Esophagus squamous epithelium (tissue), 5 donors: ENCODE results near the gene GSG1L. TPM values are rescaled to one million over a fixed set of nuclear protein-coding genes. Genes with fewer than 3 reads are reported as not detected.
A peak's percentile ranks its signal among the peaks of the same experiment; 100 is the strongest.

ENCODE experiments used
- DNase-seq: peaks from one replicate; lab custom pipeline; 2025; lab: John Stamatoyannopoulos, UW
- H3K27ac ChIP-seq, 4 donors: fragments of 200-600 bp; sonication (generic); one replicate each; pipeline ENCODE4 v1.5.1; 2016 to 2019; ENCODE audit warnings: mild to moderate bottlenecking in 1 of 4
- H3K27me3 ChIP-seq, 4 donors: fragments of 200-600 bp; sonication (generic); 1 replicate in 3 of 4; 2 replicates in 1 of 4; pipeline versions ENCODE4 v1.5.1 to v1.6.0; 2017 to 2021; ENCODE audit warnings: antibody characterized with exemption in 1 of 4
- H3K36me3 ChIP-seq, 3 donors: fragments of 200-600 bp; sonication (generic); one replicate each; pipeline ENCODE4 v1.5.1; 2016 to 2019
- H3K4me1 ChIP-seq, 3 donors: fragments of 200-600 bp; sonication (generic); one replicate each; pipeline ENCODE4 v1.5.1; 2017 to 2019
- H3K4me3 ChIP-seq, 4 donors: fragments of 200-600 bp; sonication (generic); 1 replicate in 3 of 4; 2 replicates in 1 of 4; pipeline ENCODE4 v1.5.1; 2016 to 2019; ENCODE audit warnings: mild to moderate bottlenecking in 2 of 4, moderate library complexity in 1 of 4
- H3K9me3 ChIP-seq, 3 donors: fragments of 200-600 bp; sonication (generic); one replicate each; pipeline ENCODE4 v1.5.1; 2016 to 2019
- CTCF ChIP-seq, 6 experiments: fragments of 450-650 bp in 4 of 6; fragments of 200-600 bp in 2 of 6; sonication (generic) in 2 of 6; IDR thresholded peaks; one replicate each; pipeline ENCODE4 v1.5.1; 2016 to 2019; ENCODE audit warnings: antibody characterized with exemption in 6 of 6, mild to moderate bottlenecking in 4 of 6, moderate library complexity in 4 of 6
- POLR2A ChIP-seq, 4 donors: fragments of 450-650 bp; IDR thresholded peaks; one replicate each; pipeline ENCODE4 v1.6.1; 2017; ENCODE audit warnings: antibody characterized with exemption in 4 of 4, mild to moderate bottlenecking in 4 of 4, moderate library complexity in 3 of 4
- WGBS, 2 donors: methylation state at CpG; one replicate each; pipeline ENCODE4 v1.1.5; 2018; 5-methylcytosine and 5-hydroxymethylcytosine counted together
- intact Hi-C: fragments of 100-400 bp; cut with DNase I; formaldehyde crosslinking; loops from one replicate; pipeline ENCODE4 v1.15.0; 2022
- total RNA-seq, 4 donors: library from RNA; depleted of rRNA; stranded (reverse); fragments of >200 nt; gene quantifications; one replicate each; pipeline ENCODE4 v1.1.0, GENCODE V29; 2016
- donor health status: DM: yes; HTN: yes; CAD: no.

The GSG1L gene
- total RNA-seq, 4 donors from 2014 or later: under 0.01 to 0.21 TPM; not detected in 2

GRCh38 chr16:27869411-27869810 lies 194.1 kb downstream of the GSG1L start:
- H3K9me3 ChIP-seq: peaks cover 0 to 14% (median 0%) of the 10 kb centered on the region in 3 donors
- DNase-seq: no peak
- 89 to 100% methylated on average over 1 of the region's 1 CpG for WGBS, 2 donors
- no peaks in the 10 kb centered on the region for H3K36me3 ChIP-seq
- TF ChIP-seq CTCF (IDR thresholded peaks at IDR 0.05) (no peak), POLR2A (IDR thresholded peaks at IDR 0.05) (no peak)
- H3K4me1 ChIP-seq: no peaks in the 10 kb centered on the region
- no peak overlapping the region for H3K27ac ChIP-seq
- no peak overlapping the region for H3K4me3 ChIP-seq
- intact Hi-C loops: no loop called here
- H3K27me3 ChIP-seq: no peaks in the 10 kb centered on the region

GRCh38 chr16:27868180-27868579 lies 195.3 kb downstream of the GSG1L start:
- H3K4me1 ChIP-seq: no peaks in the 10 kb centered on the region
- H3K4me3 ChIP-seq: no peak overlapping the region
- no peaks in the 10 kb centered on the region for H3K36me3 ChIP-seq
- peaks cover 0 to 15% (median 0%) of the 10 kb centered on the region in 3 donors for H3K9me3 ChIP-seq
- no peak for TF ChIP-seq POLR2A (IDR thresholded peaks at IDR 0.05)
- no peak for TF ChIP-seq CTCF (IDR thresholded peaks at IDR 0.05)
- DNase-seq: no peak
- intact Hi-C loops: no loop called here
- no peaks in the 10 kb centered on the region for H3K27me3 ChIP-seq
- WGBS, 2 donors: 79 to 88% methylated on average over 7 of the region's 7 CpGs
- no peak overlapping the region for H3K27ac ChIP-seq

- H3K4me3 ChIP-seq: no peak overlapping the region
- peak in 4 of 6 experiments; percentile 26 to 61 (median 32) for TF ChIP-seq CTCF (IDR thresholded peaks at IDR 0.05)
- TF ChIP-seq POLR2A (IDR thresholded peaks at IDR 0.05): no peak
- no peaks in the 10 kb centered on the region for H3K36me3 ChIP-seq
- 40 to 58% methylated on average over 10 to 15 of the region's 19 CpGs for WGBS, 2 donors
- H3K4me1 ChIP-seq: no peaks in the 10 kb centered on the region
- H3K27ac ChIP-seq: no peak overlapping the region
- intact Hi-C loops: no loop called here
- no peak for DNase-seq
- H3K9me3 ChIP-seq: peaks cover 0 to 22% (median 5%) of the 10 kb centered on the region in 3 donors
- no peaks in the 10 kb centered on the region for H3K27me3 ChIP-seq
Measured at GRCh38 chr16:27867122-27868110, 196.1 kb downstream of the GSG1L start.

- H3K4me3 ChIP-seq: no peak overlapping the region
- H3K4me1 ChIP-seq: no peaks in the 10 kb centered on the region
- peaks cover 0 to under 1% (median 0%) of the 10 kb centered on the region in 4 donors for H3K27me3 ChIP-seq
- DNase-seq: no peak
- no peak overlapping the region for H3K27ac ChIP-seq
- intact Hi-C loops: no loop called here
- H3K36me3 ChIP-seq: no peaks in the 10 kb centered on the region
- WGBS, 2 donors: 67% methylated on average over 1 of the region's 1 CpG
- H3K9me3 ChIP-seq: peaks cover 0 to 24% (median 5%) of the 10 kb centered on the region in 3 donors
- no peak for TF ChIP-seq POLR2A (IDR thresholded peaks at IDR 0.05)
- TF ChIP-seq CTCF (IDR thresholded peaks at IDR 0.05): no peak
Measured at GRCh38 chr16:27863377-27863776, 200.1 kb downstream of the GSG1L start.

GRCh38 chr16:27862953-27863352 lies 200.6 kb downstream of the GSG1L start:
- Histone ChIP-seq H3K27me3 (peaks cover 0 to 5% (median 0%) of the 10 kb centered on the region in 4 donors), H3K4me3 (no peak overlapping the region), H3K36me3 (no peaks in the 10 kb centered on the region), H3K9me3 (peaks cover 0 to 24% (median 5%) of the 10 kb centered on the region in 3 donors), H3K4me1 (no peaks in the 10 kb centered on the region), H3K27ac (no peak overlapping the region)
- TF ChIP-seq POLR2A (IDR thresholded peaks at IDR 0.05) (no peak), CTCF (IDR thresholded peaks at IDR 0.05) (no peak)
- intact Hi-C loops: no loop called here
- no peak for DNase-seq
- WGBS, 2 donors: 80 to 92% methylated on average over 1 of the region's 1 CpG
